NCI-H1092 treated with DMSO at 0.1 percent for 48 hours (cell line): ENCODE results near the gene PLEKHA6.
A peak's percentile ranks its signal among the peaks of the same experiment; 100 is the strongest.
"Not testable (repeated sequence)": the region's sequence is repeated elsewhere in the genome, so short reads cannot be mapped to it uniquely, and the experiment has no call there.

Source experiments
- DNase-seq: peaks from one replicate; lab custom pipeline; 2025; lab: John Stamatoyannopoulos, UW

Gene PLEKHA6

DNA sequence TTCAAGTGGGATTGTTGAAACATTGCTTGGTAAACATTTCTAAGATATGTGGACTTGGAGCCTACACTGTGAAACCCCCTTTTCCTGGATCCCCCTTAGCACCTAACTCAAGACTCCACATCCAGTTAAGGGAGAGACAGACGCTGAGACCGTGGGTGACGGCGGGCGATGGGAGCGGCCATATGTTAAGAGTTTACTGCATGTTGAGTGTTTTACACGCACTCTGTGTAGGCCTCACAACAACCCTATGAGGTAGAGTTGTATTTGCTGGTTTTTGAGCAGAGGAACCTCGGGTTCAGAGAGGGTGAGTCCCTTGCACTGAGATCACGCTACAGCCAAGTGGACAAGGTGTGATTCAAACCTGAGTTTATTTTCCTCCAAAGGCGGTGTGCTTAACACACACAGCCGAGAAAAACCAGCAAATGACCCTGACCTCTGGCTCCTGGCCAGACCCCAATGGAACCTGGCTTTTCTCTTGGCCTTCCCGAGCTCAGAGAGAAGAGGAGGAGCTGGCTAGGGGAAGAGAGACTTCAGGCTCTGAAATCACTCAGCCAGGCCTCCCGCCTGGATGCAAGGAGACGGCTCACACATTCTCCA lies 99.0 kb downstream of the PLEKHA6 start:
- no peak for DNase-seq

DNA sequence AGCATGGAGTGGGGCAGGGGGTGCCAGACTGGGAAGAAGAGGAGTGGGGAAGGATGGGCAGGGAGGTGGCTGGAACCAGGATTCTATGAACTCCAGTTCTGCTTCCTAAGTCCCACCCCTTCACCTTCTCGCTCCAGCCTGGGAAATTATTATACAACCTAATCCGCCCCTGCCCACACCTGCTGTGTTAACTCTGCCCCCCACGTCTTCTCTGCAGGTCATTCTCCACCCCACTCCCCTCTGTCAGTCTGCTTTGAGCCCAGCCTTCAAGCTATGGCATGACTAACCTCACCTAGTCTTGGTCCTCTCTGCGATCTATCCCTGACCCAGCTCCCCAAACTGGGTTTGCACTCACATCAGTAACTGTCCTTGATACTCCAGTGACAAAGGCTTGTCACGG lies 99.9 kb downstream of the PLEKHA6 start:
- no peak for DNase-seq

DNA sequence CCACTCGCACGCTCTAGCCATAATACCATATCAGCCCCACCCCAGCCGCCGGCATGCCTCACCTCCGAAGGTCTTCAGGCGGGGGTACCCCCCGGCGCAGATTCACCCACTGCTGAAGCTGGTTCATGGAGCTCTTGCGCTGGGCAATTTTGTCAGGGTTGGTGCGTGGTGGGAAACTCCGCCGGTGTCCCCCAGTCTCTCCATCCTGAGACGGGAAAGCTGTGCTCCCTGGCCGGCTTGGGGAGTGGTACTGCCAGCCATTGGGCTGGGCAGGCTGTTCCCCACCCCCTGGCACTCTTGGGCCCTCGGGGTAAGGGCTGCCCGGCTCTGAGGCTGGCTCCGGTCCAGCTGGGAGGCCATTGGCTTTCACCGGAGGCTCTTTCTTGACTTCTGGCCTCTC lies 100.5 kb downstream of the PLEKHA6 start:
- DNase-seq: no peak

DNA sequence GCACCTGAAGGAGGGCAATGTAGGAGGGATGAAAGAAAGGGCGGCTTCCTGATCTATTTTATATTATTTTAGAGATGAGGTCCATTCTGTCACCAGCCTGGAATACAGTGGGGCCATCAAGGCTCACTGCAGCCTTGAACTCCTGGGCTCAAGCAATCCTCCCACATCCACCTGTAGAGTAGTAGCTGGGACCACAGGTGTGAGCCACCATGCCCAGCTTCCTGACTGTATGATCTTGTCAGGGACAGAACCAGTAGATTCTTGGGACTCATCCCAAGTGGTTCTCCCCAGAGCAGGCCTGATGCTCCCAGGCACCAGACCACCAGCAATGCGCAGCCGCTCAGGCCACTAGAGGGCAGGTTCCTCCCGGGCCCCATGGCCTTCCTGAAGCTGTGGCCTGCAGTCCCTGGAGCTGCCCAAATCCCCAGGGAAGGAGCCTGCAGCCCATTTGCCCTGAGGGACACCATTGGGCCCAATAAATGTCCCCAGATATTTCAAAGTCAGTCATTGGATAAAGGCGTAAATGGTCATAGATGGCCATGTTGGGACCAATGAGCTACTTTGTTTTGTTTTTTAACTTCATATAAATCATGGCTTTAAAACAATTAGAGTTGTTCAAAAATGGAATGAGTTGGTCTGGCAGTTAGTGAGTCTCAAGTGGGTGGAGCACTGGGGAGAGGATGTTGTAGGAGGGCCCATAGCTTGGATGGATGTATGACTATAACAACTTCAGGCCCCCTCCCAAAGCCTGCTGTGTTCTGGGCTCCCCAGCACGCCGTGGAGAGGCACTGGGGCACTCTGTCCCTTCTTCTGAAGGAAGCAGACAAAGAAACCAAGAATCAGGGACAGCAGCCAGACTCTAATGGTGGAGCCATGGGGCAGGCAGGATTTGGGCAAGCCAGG lies 101.3 kb downstream of the PLEKHA6 start:
- peak; percentile 67 for DNase-seq

DNA sequence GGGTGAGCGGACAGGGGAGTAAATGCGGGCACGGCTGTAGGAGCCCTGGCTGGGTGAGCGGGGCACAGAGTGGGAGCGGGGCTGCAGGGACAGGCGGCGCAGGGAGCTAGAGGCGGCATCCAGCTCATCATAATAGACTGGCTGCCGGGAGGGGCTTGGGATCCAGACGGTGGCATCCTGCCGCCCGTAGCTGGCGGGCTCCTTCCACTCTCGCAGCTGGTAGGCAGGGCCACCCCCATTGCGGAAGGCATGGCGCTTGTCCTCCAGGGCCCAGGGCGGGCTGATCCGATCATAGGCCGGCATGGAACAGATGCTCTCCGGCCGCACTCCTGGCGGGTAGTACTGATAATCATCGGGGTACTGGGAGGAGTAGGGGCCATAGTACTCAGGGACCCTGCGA lies 102.3 kb downstream of the PLEKHA6 start:
- DNase-seq: no peak

DNA sequence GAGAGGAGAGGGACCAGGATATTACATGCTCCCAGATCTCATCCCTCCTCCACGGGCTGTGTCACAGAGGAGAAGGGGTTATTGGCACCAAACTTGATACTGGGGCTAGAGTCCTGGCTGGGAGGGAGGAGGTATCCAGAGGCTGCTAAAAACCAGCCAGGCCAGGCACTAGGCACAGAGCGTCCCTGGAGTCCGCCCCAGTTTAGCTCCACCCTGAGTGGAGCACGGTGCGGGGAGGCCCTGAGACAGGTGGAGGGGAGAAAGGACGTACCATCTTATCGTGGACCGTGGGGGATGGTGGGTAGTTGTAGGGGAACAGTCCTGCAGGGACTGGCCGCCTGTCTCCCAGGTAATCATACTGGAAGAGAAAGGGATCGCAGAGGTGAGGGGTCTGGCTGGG lies 103.2 kb downstream of the PLEKHA6 start:
- DNase-seq: no peak

DNA sequence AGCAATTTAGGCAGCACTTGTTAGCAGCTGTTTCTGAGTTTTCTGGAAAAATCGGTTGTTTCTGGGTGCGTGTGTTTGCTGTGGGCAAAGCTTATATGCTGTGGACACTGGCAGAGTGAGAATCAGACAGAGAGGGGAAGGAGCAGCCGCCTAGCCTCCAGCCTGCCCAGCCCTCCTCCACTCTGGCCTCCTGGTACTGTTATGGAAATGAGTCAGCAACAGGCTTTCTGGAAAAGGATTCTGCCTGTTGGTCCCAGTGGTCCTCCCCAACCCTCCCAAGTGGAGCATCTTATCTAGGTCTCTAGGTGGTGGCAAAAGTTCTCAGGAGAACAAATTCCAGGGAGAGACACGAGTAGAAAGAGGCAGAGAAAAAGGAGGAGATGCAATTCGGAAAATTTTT lies 103.8 kb downstream of the PLEKHA6 start:
- DNase-seq: no peak

DNA sequence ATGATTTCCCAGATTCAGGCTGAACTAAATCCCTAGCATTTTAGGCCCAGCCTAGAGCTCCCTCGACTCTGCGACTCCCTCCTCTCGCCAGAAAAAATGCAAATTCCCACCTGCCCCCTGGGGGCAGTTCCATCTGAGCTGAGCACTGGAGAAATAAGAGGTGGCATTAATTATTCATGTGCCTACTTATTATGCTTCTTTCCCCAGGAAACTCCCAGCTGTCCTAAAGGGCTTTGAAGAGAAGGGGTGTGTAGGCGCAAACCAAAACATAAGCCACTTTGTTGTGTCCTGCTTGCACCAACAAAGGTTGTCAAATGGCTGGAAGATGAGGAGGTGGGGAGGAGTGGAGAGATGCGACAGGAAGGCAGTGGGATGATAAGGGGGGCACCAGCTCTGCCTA lies 104.5 kb downstream of the PLEKHA6 start:
- no peak for DNase-seq

DNA sequence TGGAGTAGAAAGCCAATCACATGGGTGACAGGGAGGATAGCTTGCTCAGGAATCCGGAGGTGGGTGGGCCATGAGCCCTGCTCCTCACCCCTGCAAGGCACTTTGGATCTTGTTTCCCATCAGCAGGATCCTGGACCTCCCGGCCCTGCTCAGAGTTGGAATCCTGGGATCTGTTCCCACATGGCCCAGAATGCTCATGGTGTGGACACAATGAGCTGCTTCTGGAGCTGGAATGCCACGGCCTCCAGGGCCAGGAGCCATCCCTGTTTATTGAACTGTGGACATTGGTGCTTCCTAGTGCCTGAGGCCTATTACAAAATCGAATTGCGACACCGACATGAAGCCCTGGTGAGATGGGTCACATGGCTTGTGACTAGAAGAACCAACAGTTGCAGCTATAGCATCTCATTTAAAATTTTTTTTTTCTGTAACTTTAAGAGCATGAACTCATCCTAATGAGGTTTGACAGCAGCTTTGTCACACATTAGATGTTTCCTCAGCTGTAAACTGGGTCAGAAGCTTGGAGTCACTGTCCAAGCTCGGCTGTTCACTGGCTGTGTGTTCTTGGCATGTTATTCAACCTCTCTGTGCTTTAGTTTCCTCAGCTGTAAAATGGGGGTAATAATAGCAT lies 105.6 kb downstream of the PLEKHA6 start:
- no peak for DNase-seq

DNA sequence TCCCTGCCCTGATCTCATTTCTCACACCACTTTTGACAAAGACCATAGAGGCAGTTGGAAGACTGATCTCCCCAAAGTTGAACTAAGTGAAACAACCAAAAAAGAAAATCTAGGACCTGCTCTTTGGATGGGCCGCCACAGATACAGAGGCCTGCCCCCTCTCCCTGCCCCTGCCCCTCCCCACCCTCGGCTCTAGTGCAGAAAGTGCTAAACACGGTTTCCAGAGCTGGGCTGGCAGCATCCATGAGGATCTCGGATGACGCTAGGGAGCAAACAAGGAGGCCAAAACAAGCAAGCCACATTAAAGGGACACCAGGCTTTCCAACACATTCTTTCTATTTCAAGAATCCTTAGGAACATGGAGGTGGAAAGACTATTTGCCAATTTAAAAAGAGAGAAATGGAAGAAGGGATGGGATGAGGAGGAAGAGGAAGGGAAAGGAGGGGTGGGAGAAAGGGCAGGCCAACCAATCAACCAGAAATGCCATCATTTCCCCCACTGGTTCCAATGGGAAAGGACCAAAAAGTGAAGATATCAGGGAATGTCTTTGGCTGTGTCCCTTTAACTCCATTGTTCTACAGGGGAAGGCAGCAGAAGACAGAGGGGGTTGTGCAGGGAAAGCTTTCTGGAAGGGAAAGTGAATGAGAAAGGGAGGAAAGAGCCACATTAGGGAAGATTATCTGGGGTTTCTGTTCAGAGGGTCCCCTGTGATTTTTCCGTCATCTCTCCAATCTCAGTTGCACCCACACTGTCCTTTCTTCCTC lies 107.6 kb downstream of the PLEKHA6 start:
- no peak for DNase-seq

DNA sequence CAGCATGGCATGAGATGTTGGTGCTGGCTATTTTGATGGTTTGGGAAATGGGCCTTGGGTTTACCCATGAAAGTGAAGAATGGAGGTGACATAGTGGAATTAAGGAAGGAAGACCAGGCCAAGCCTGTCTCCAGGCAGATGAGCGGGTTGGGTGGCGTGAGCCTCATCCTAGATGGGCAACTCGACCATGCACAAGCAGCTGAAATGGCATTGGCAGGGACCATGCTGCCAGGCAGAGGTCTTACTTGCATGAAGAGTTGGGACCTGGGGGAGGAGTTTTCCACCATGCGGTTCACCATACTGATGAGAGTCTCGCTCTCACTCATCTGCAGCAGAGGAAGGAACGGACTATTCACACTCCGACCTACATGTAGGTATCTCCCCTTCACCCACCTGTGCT lies 108.4 kb downstream of the PLEKHA6 start:
- DNase-seq: no peak

DNA sequence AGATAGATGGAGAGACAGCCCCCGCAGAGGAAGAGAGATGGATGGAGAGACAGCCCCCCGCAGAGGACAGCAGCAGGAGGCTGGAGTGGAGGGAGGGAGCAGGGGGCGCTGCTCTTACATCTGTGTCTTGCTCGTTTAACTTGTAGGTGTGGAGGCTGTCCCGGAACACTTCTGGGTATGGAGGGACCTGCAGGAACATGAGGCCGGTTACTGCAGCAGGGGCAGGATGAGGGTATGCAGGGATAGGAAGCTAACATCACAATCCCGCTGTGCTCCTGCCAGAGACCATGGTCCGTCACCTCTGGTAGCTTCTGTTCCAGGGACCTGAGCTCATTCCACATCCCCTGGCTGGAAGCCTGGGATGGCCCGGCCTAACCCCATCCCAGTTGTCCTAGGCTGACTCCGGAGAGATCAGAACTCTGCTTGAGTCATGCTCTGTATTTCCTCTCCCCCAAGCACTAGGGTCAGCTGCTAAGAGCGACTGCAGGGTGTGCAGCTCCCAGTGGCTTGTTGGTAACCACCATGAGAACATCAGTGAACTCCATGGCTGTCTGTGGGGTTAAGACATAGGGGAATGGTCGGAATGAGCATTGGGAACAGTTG lies 109.2 kb downstream of the PLEKHA6 start:
- DNase-seq: no peak

DNA sequence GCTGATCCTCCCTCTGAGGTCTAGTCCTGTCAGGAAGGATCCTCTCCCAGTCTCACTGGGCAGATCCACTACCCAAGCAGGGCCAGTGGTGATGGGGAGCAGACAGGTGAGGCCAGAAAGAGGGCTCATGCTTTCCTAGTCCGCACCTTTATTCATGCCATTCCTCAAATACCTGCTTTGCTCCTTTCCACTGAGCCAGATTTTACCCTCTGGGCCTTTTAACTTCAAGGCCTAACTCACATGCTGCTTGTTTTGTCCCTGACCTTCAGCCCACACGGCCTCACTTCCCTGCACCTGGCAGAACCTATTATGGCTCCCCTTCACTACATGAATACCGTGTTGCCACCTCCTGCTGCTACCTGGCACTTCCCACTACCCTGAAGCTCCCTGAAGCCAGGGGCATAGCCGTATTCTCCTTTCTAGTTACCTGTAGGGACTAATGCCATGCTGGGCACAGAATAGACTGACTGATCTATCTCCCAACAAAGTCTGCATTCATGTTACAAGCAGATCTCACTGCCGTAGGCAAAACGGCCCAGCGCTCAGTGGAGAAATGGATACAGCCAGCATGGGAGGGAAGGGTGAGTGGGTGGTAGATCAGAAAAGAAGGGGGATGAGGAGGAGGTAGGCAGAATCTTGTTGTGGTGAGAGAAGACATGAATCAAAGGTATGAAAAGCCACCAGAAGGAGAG lies 109.8 kb downstream of the PLEKHA6 start:
- no peak for DNase-seq

DNA sequence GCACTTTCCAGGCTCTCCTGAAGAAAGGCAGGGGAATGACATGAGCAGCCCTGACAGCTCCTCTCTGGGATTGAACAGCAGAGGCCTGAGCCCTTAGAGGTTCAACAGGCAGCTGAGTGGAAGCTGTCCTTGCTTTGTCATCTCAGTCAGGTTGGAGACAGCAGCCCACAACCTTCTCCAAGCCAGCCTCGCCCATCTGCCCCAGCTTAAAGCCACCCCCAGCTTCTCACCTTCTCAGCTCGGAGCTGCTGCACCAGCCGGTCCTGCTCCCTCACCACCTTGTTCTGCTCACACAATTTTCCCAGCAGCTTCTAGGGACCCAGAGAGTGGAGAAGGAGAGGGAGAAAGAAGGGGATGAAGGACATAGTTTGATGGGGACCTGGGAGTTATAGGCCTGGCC lies 110.8 kb downstream of the PLEKHA6 start:
- DNase-seq: no peak

DNA sequence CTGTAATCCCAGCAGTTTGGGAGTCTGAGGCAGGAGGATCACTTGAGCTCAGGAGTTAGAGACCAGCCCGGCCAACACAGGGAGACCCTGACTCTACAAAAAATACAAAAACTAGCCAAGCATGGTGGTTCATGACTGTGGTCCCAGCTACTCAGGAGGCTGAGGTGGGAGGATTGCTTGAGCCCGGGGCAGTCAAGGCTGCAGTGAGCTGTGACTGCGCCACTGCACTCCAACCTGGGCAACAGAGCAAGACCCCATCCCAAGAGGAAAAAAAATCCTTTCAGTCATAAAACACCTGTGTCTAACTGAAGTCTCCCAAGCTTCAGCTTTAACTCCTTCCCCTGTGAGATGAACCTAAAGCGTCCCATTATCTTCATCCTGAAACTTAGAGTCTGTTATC lies 112.9 kb downstream of the PLEKHA6 start:
- no peak for DNase-seq

DNA sequence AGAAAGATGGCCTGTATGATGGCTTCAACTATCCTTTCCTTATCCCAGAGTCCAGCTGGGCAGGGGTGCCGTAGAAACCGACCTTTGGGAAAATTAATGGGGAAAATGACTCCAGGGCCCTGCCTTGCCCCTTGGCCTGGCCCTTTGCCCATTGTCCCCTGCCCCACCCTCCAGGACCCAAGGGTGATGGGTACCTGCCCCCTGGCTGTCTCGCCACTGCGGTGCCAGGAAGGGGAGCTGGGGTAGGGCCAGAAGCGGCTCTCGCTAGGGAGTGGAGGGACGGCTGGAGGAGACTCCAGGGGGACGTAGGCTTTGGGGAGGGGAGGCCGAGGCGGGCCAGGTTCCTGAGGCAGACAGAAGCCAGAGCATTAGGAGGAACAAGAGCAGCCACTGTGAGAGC lies 116.8 kb downstream of the PLEKHA6 start:
- DNase-seq: no peak

DNA sequence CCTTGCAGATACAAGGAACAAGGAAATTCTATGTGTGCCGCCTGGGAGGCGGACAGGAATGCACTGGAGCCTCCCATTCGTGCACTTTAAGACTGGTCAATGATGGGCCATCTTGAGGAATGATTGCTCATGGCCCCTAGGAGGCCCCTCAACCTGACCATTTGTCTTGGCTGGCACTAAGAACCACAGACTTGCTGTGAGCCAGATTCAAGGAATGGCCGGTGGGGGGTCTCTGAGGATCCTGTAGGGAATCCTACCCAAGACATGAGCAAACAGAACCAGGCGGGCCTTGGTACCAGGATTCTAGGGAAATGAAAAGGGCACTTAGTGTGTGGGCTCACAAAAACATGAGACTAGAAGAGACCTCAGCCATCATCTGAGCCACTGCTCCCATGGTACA lies 117.8 kb downstream of the PLEKHA6 start:
- DNase-seq: no peak

DNA sequence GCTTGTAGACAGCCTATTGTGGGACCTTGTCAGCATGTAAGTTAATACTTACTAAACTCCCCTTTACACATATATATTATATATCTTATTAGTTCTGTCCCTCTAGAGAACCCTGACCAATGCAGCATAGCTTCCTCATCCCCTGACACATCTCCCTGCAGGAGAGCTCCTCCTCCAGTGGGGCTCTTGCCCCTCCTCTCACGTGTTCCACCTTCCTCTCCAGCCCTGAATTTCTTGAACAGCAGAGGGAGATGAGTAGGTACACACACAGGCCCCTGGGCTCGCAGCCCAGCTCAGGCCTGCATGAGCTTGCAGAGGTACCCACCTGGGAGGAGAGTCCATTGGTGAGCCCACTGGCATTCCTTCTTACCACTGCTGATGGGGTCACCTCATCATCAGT lies 118.7 kb downstream of the PLEKHA6 start:
- DNase-seq: no peak

DNA sequence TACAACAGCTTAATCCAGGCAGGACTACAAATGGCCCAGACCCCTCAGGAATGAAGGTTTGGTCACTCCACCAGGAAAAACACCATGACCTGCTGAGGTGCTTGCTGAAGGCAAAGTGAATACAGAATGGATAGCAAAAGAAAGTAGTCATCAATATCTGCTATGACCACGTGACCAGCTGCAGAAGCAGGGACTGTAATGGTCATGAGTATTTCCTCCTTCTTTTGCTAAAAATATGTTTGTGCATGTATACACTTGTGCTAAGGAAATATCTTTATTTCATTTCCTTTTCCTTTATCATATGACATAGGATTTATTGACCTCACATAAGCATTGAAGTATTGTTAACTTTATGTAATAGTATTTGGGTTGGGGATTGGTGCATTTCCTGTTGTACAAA lies 119.5 kb downstream of the PLEKHA6 start:
- no peak for DNase-seq

DNA sequence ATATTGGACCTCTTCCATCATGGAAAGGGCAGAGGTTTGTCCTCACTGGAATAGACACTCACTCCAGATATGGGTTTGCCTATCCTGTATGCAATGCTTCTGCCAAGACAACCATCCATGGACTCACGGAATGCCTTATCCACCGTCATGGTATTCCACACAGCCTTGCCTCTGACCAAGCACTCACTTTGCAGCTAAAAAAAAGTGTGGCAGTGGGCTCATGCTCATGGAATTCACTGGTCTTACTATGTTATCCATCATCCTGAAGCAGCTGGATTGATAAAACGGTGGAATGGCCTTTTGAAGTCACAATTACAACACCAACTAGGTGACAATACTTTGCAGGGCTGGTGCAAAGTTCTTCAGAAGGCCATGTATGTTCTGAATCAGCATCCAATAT lies 120.3 kb downstream of the PLEKHA6 start:
- DNase-seq: not testable (repeated sequence)

DNA sequence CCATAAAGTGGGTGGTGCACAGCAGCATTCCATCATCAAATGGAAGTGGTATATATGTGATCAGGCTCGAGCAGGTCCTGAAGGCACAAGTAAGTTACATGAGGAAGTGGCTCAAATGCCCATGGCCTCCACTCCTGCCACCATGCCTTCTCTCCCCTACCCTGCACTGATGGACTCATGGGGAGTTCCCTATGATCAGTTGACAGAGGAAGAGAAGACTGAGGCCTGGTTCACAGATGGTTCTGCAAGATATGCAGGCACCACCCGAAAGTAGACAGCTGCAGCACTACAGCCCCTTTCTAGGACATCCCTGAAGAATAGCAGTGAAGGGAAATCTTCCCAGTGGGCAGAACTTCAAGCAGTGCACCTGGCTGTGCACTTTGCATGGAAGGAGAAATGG lies 121.2 kb downstream of the PLEKHA6 start:
- not testable (repeated sequence) for DNase-seq
